PC-9 (cell line): ENCODE measurements around the gene TM4SF5. TPM values are rescaled to one million over a fixed set of nuclear protein-coding genes. Genes with fewer than 3 reads are reported as not detected.

Experiments
- BruUV-seq: library from RNA; stranded (reverse); fragments of 400-500 nt; replicated peaks from 2 replicates; lab custom pipeline; 2021; lab: Mats Ljungman, UMichigan
- CTCF ChIA-PET: fragments of 300-600 bp; sonication (Branson Sonifier 250); formaldehyde crosslinking; loops from one replicate; lab custom pipeline; 2022; ENCODE audit warnings: antibody characterized with exemption; lab: Charles Lee
- POLR2A ChIA-PET: fragments of 300-600 bp; sonication (Branson Sonifier 250); formaldehyde crosslinking; loops from one replicate; lab custom pipeline; 2022; ENCODE audit warnings: antibody characterized with exemption; ENCODE audit not compliant: unreplicated experiment; lab: Charles Lee
- DNase-seq, 2 experiments: peaks; one replicate each; pipeline versions ENCODE4 v3.0.0 to v3.0.0-alpha.2; 2015 to 2022; ENCODE audit warnings: mixed read lengths in 1 of 2
- H2AFZ ChIP-seq: fragments of 200-600 bp; sonication (generic); 2 replicates; pipeline ENCODE4 v1.8.1; 2017; ENCODE audit warnings: antibody characterized with exemption
- H3F3A ChIP-seq: fragments of 200-600 bp; sonication (generic); 2 replicates; pipeline ENCODE4 v1.8.1; 2017; ENCODE audit warnings: antibody characterized with exemption, mild to moderate bottlenecking, low read depth; ENCODE audit not compliant: insufficient read depth
- H3K27ac ChIP-seq: fragments of 200-600 bp; sonication (generic); 2 replicates; pipeline ENCODE4 v1.6.1; 2016; ENCODE audit warnings: mixed run types
- H3K27me3 ChIP-seq: fragments of 200-600 bp; sonication (generic); 2 replicates; pipeline ENCODE4 v1.6.1; 2016; ENCODE audit warnings: low read depth, mixed run types; ENCODE audit not compliant: insufficient read depth
- H3K36me3 ChIP-seq: fragments of 200-600 bp; sonication (generic); 2 replicates; pipeline ENCODE4 v1.6.1; 2016; ENCODE audit warnings: low read depth, mixed run types
- H3K4me1 ChIP-seq: fragments of 200-600 bp; sonication (generic); replicated peaks from 2 replicates; pipeline ENCODE4 v1.6.1; 2016; ENCODE audit warnings: mixed run types; ENCODE audit not compliant: insufficient read depth
- H3K4me2 ChIP-seq: fragments of 200-600 bp; sonication (generic); 2 replicates; pipeline ENCODE4 v1.6.1; 2017; ENCODE audit warnings: mixed run types
- H3K4me3 ChIP-seq: fragments of 200-600 bp; sonication (generic); 2 replicates; pipeline ENCODE4 v1.6.1; 2016; ENCODE audit warnings: mixed run types
- H3K79me2 ChIP-seq: fragments of 200-600 bp; sonication (generic); 2 replicates; pipeline ENCODE4 v1.6.1; 2017; ENCODE audit warnings: low read depth, mixed run types
- H3K9me2 ChIP-seq: fragments of 200-600 bp; sonication (generic); 2 replicates; pipeline ENCODE4 v1.8.1; 2017; ENCODE audit warnings: mild to moderate bottlenecking; ENCODE audit not compliant: insufficient read depth
- H3K9me3 ChIP-seq: fragments of 200-600 bp; sonication (generic); 2 replicates; pipeline ENCODE4 v1.8.1; 2016; ENCODE audit warnings: low read depth; ENCODE audit not compliant: insufficient read depth
- H4K20me1 ChIP-seq: fragments of 200-600 bp; sonication (generic); 2 replicates; pipeline ENCODE4 v1.8.1; 2017; ENCODE audit not compliant: insufficient read depth
- EZH2 ChIP-seq: fragments of 200-600 bp; sonication (generic); IDR thresholded peaks from 2 replicates; pipeline ENCODE4 v1.8.0; 2017; ENCODE audit warnings: antibody characterized with exemption, low read depth
- intact Hi-C: fragments of 100-400 bp; cut with micrococcal nuclease; formaldehyde crosslinking; loops from one replicate; pipeline ENCODE4 v1.10.0; 2022; ENCODE audit not compliant: unreplicated experiment
- total RNA-seq: library from RNA; stranded (reverse); gene quantifications from 2 replicates; pipeline ENCODE4 v1.2.3, GENCODE V29; 2021
- TF ChIP-seq, protein P1 (sequence below): fragments of 200-600 bp; sonication (generic); conservative IDR thresholded peaks from 2 replicates; pipeline ENCODE4 v1.6.1; 2017; ENCODE audit warnings: mixed run types, antibody characterized with exemption, mild to moderate bottlenecking, moderate library complexity

The TM4SF5 gene
- total RNA-seq, 1 experiment from 2014 or later: not detected

DNA sequence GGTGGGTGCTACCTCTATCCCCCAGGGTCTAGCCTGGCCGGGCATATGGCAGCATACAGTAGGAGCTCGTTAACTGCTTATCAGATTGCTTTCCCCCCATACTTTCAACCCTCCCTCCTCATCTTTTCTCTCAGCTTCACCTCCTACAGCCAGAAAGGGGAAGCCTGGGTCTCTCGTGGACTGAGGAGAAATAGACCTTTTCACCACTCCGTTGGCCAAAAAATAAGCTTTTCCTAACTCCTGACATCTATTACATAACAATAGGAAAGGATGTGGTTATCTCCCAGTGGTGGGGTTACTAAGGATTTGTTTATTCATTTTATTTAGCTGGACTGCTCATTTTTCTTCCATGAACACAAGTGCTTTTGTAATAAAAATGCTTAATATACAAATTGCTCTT lies 23.0 kb upstream of the TM4SF5 start:
- H3K27me3 ChIP-seq: peaks cover 15% of the 10 kb centered on the region
- POLR2A ChIA-PET: no interaction called here

DNA sequence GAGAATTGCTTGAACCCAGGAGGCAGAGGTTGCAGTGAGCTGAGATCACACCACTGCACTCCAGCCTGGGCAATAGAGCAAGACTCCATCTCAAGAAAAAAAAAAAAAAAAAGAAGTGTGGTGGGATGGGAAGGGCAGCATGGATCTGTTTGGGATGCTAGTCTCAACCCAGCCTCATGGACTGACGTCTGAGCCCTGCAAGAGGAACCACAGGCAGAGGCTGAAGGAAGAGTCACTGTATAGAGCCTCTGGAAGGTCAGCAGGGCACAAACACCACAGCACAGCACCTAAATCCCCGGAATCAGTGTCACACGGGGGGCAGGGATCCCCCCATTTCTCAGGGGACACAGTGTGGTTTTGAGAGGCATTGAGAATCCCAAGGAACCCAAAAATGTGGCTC lies 21.1 kb upstream of the TM4SF5 start:
- no peak overlapping the region for H2AFZ ChIP-seq

More for the DNA sequence above, 23.0 kb upstream of the TM4SF5 start:
- no peak overlapping the region for H3K4me3 ChIP-seq
- H2AFZ ChIP-seq: no peak overlapping the region
- no peak for DNase-seq
- no peaks in the 10 kb centered on the region for H3K4me1 ChIP-seq
- H3K27ac ChIP-seq: no peak overlapping the region
- CTCF ChIA-PET: interaction anchor here (0.8 kb wide), 1 partner anchor 199 kb away, joined by 3 read pairs; no protein-coding TSS in a partner anchor
- no peaks in the 10 kb centered on the region for H3F3A ChIP-seq
- BruUV-seq: no TSS peak
- no peak for TF ChIP-seq EZH2
- TF ChIP-seq, protein P1, sequence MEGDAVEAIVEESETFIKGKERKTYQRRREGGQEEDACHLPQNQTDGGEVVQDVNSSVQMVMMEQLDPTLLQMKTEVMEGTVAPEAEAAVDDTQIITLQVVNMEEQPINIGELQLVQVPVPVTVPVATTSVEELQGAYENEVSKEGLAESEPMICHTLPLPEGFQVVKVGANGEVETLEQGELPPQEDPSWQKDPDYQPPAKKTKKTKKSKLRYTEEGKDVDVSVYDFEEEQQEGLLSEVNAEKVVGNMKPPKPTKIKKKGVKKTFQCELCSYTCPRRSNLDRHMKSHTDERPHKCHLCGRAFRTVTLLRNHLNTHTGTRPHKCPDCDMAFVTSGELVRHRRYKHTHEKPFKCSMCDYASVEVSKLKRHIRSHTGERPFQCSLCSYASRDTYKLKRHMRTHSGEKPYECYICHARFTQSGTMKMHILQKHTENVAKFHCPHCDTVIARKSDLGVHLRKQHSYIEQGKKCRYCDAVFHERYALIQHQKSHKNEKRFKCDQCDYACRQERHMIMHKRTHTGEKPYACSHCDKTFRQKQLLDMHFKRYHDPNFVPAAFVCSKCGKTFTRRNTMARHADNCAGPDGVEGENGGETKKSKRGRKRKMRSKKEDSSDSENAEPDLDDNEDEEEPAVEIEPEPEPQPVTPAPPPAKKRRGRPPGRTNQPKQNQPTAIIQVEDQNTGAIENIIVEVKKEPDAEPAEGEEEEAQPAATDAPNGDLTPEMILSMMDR: no peak
- no peaks in the 10 kb centered on the region for H3K9me2 ChIP-seq
- intact Hi-C loops: no loop called here
- no peaks in the 10 kb centered on the region for H3K36me3 ChIP-seq
- no peaks in the 10 kb centered on the region; the same call in 1 of the 2 replicates for H4K20me1 ChIP-seq
- H3K4me2 ChIP-seq: no peak overlapping the region
- no peaks in the 10 kb centered on the region for H3K79me2 ChIP-seq
- H3K9me3 ChIP-seq: no peaks in the 10 kb centered on the region

GRCh38 chr17:4751932-4752331 lies 19.8 kb upstream of the TM4SF5 start:
- H3F3A ChIP-seq: no peaks in the 10 kb centered on the region; the same call in 1 of the 2 replicates
- no peak overlapping the region for H3K4me3 ChIP-seq
- no peak for TF ChIP-seq EZH2
- TF ChIP-seq, protein P1: no peak
- H3K9me2 ChIP-seq: no peaks in the 10 kb centered on the region
- H2AFZ ChIP-seq: no peak overlapping the region
- peaks cover 35% of the 10 kb centered on the region for H3K27me3 ChIP-seq
- H4K20me1 ChIP-seq: no peaks in the 10 kb centered on the region; the same call in 1 of the 2 replicates
- no TSS peak for BruUV-seq
- no peak for DNase-seq
- H3K36me3 ChIP-seq: no peaks in the 10 kb centered on the region
- no peak overlapping the region for H3K27ac ChIP-seq
- no peaks in the 10 kb centered on the region for H3K4me1 ChIP-seq
- intact Hi-C loops: no loop called here
- no peaks in the 10 kb centered on the region for H3K79me2 ChIP-seq
- POLR2A ChIA-PET: no interaction called here
- CTCF ChIA-PET: no interaction called here
- H3K9me3 ChIP-seq: no peaks in the 10 kb centered on the region
- H3K4me2 ChIP-seq: no peak overlapping the region

More for the DNA sequence above, 21.1 kb upstream of the TM4SF5 start:
- no TSS peak for BruUV-seq
- intact Hi-C loops: no loop called here
- H3K9me2 ChIP-seq: no peaks in the 10 kb centered on the region
- no peak overlapping the region for H3K27ac ChIP-seq
- H3K4me2 ChIP-seq: no peak overlapping the region
- H3F3A ChIP-seq: no peaks in the 10 kb centered on the region
- H3K9me3 ChIP-seq: no peaks in the 10 kb centered on the region
- H3K79me2 ChIP-seq: no peaks in the 10 kb centered on the region
- TF ChIP-seq, protein P1: no peak
- no peak for TF ChIP-seq EZH2
- H3K4me1 ChIP-seq: no peaks in the 10 kb centered on the region
- DNase-seq: no peak
- no peaks in the 10 kb centered on the region for H3K36me3 ChIP-seq
- ChIA-PET POLR2A (no interaction called here), CTCF (no interaction called here)
- H3K4me3 ChIP-seq: no peak overlapping the region
- peaks cover 27% of the 10 kb centered on the region for H3K27me3 ChIP-seq
- no peaks in the 10 kb centered on the region; the same call in 1 of the 2 replicates for H4K20me1 ChIP-seq
